GM19324 (cell line): Measurements from ENCODE around the gene FAM227B.

Source experiments
- ATAC-seq: cut with Tn5 transposase; IDR thresholded peaks from one replicate; pipeline ENCODE4 v1.9.1; 2021; ENCODE audit warnings: mild to moderate bottlenecking, moderate library complexity; ENCODE audit not compliant: unreplicated experiment, low FRiP score

FAM227B gene

DNA sequence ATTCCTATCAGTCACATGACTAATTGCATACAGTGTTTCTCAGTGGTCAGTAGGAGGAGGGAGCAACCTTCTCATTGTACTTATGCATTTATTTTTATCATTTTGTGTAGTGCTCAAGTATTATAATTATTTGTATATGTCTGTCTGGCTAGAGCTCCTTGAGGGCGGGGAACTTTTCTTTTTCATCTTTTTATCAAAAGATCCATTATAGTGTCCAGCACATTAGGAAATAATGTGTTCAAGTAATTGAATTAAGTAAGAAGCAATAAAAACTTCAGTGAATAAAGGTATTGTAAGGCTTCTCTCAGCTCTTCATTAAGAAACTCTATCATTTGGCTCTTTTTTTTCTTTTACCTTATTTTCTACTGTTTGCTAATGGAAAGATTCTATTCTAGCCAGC lies 178.8 kb downstream of the FAM227B start:
- no peak for ATAC-seq

DNA sequence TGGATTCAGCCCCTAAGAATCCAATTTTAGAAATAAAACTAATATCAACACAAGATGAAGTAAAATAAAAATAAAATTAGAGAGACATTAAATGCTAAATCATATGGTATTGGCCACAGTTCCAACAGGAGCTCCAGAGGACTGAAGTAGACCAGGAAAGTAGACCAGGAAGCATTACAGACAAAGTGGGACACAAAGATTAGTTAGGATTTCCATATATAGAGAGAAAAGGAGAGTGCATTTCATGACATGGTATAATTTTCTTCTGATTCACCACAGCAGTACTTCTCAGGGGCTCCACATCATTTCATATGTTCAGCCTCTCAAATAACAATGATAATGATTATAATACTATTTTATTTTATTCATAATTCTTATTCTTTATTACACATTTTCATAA lies 179.3 kb downstream of the FAM227B start:
- no peak for ATAC-seq

DNA sequence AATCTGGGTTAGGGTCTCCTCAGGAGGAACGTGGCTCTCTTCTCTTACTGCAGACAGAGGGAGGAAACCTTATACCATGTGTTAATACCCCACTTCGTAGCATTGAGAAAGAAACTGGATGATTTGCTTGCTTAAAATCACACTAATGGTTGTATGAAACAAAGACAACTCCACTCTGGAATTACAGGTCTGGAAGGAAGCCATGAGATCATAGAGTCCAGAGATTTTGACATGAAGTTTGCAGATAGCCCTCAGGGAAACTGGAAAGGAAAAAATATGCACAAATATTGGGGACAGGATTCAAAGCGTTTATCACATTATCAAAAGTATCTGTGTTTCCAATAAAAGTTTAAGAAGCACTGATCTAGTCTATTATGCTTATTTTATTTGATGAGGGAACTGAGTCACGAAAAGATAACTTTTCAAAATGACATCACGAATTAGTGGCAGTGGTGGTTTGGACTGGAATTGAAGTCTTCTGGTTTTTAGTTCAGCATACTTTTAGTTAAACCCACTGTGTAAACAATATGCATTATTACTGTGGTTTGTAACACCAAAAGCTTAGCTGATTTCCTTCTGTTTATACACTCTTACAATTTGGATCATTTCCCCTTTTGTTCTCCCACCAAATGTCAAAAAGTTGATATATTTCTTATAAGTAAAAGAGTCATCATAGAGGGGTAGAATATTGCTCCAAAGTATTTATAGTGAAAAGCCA lies 180.8 kb downstream of the FAM227B start:
- no peak for ATAC-seq

DNA sequence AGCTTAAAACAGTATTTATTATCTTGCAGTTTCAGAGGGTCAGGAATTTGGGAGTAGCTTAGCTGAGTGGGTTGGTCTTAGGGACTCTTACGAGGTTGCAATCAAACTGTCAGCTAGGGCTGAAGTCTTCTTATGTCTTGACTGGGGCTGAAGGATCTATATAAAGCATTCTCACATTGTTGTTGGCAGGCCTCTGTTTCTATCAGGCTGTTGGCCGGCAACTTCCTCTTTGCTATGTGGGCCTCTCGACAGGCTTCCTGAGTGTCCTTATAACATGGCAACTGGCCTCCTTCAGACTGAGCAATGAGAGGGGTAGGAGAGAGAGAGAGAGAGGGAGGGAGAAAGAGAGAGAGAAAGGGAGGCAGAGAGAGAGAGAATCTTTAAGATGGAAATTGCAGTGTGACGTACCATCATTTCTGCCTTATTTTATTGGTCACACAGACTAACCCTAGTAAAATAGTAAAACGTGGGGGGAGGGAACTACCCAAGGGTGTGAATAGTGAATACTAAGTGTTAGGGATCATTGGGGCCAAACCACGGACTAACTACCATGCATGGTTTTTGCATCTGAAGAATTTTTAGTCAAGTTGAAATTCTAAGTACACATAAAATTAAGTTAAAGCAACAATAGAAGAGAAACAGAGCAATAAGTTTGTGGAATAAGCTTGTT lies 181.5 kb downstream of the FAM227B start:
- ATAC-seq: peak; percentile 87

DNA sequence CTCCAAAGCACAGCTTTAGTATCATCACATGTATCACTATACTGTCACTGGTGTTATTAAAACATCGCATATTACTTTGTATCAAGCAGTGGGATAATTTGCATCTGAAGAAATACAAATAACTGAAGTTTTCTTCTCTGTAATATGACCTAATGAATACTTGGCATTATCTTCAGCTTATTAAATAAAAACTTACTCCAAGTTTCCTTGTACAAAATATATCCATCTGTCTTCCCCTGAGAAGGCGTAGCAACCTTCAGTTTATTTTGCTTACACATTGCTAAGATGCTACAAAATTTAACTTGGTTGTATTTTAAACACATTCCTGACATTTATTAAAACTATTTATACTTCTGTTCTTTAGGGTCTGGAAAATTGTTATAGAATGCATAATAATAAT lies 183.9 kb downstream of the FAM227B start:
- no peak for ATAC-seq

- ATAC-seq: no peak
These were observed 185.4 kb downstream of the FAM227B start for GRCh38 chr15:49435174-49435573.

- ATAC-seq: no peak
These were observed 190.6 kb downstream of the FAM227B start for GRCh38 chr15:49430046-49430445.

GRCh38 chr15:49428409-49429095 lies 192.1 kb downstream of the FAM227B start:
- ATAC-seq: no peak

- no peak for ATAC-seq
These were observed 193.2 kb downstream of the FAM227B start for GRCh38 chr15:49427372-49427771.

DNA sequence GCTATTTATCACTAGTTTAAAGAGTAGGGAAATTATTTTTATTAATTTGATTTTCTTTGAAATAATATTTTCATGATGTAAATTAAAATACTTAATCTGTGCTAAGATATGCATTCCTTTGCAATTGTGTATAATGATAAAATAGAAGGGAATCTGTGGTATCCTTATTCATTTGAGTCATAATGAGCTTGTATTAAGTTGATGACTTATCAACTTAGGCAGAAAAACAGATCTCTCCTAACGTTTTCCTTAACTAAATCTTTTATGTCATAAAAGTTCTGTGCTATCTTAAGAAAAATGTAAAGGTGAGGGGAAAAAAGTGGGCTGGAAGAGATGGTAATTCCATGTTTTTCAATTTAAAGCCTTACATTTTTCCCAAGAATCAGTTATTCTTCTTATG lies 195.7 kb downstream of the FAM227B start:
- no peak for ATAC-seq

- ATAC-seq: no peak
These were observed 196.6 kb downstream of the FAM227B start for GRCh38 chr15:49423901-49424550.

DNA sequence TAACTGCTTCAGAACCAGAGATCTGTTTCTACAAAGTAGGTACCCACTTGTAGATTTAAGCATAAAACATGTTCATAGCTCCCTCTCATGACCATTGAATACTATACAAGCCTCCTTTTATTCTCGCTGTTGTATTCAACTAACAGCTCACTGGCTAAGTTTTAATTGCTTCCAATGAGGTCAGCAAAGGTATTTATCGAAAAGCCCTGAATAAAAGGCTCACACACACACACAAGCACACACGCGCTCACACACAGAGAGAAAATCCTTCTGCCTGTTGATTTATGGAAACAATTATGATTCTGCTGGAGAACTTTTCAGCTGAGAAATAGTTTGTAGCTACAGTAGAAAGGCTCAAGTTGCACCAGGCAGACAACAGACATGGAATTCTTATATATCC lies 197.6 kb downstream of the FAM227B start, which contains the start of gene FGF7:
TSS of gene FGF7 (plus strand) at position 222 of the 400 bp plus-strand sequence. CDS start 1,056 bp downstream, outside the sequence.
- ATAC-seq: no peak

DNA sequence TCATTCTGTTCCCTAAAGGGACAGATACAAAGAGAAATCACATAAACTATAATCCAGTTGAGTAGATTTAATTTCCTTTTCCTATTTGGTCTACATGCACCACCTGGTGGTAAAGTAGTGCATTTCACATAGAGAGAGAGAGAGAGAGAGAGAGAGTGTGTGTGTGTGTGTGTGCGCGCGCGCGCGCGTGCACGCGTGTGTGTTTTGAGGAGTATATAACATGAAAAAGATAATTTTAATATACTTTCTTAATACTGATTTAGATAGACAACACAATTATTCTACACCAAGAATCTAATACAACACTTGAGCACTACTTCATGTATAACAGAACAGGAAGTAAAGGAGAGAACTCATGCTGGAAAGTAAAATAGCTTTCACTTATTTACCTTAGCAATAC lies 198.6 kb downstream of the FAM227B start:
- ATAC-seq: no peak

GRCh38 chr15:49418811-49419210 lies 201.8 kb downstream of the FAM227B start:
- ATAC-seq: no peak

GRCh38 chr15:49415638-49416037 lies 205.0 kb downstream of the FAM227B start:
- no peak for ATAC-seq

DNA sequence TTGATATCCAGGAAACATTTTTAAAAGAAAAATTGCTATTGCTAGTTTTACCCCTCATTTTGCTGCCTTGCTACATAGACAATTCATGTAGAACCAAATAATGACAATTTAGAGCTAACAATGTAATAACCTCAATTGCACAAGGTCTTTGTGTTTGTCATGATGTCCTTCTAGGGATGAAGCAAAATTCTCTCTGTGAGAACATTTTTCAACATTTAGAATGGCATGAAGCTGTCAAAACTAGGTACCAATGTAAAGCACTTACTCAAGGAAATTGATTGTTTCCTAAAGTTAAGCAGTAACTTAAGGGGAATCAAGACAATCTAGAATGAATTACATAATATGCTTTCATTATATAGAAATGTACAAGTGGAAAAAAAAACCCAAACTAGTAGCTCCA lies 205.5 kb downstream of the FAM227B start:
- ATAC-seq: no peak

DNA sequence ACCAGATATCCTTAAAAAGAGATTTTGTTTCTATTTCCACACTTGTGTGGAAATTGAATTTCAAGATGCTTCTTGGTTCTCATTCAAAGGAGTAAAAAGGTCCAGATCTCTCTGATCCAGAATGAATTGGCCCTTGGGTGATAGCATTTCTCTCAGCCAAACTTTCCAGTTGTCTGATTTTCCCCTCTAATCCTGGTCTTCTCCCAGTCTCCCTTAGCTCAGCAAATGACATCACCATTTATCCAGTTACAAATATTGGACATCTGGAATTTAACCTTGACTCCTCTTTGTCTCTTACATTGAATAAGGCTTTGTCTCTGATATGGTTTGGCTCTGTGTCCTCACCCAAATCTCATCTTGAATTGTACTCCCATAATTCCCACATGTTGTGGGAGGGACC lies 207.8 kb downstream of the FAM227B start:
- no peak for ATAC-seq

- ATAC-seq: no peak
These were observed 210.0 kb downstream of the FAM227B start for GRCh38 chr15:49410641-49411040.

DNA sequence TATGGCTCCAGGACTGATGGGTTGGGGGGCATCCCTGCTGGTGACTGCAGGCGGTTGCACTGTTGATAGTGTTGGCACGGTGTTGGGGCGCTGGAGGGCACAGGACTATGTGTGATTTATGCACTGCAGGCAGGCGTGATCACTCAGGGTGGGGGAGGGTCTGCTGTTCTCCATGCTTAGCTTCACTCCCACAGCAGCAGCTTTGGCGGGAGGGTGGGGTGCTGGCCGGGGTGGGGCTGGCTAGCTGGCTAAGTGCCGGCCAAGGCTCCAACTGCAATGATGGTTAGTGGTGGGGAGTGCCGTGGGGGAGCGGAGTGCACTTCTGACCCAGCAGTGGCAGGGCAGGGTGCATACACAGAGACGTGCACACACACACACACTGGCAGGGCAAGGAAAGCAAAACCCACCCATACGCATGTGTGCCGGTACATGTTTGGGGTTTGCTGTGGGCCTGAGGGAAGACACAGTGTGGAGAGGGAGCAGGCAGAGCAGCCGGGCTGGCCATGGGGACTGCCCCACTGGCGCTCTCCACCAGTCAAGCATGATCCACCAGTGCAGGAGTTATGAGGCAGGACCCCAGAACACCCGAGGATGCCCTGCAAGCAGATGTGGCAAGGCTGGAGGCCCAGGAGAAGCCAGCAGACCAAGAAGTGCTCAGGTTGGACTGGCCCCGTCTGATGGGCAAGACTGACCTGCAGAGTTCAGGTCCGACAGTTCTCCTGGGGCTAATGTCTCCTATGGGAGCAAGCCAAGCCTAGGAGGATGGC lies 214.1 kb downstream of the FAM227B start:
- no peak for ATAC-seq
